ENCODE data around the gene LRBA. TPM values are rescaled to one million over a fixed set of nuclear protein-coding genes. Genes with fewer than 3 reads are reported as not detected.

Gene LRBA
- total RNA-seq, 1 experiment from 2014 or later, result 55.3 TPM

GRCh38 chr4:151022586-151022985 is 7.5 kb upstream of the LRBA start:
- Histone ChIP-seq H3K23me2 (ENCODE audit: insufficient read length, low read depth, low read length, poor library complexity, severe bottlenecking) (no peaks in the 10 kb centered on the region), H3K14ac (ENCODE audit: insufficient read depth, low read length) (no peak overlapping the region), H2BK5ac (ENCODE audit: insufficient read length, low read length) (no peak overlapping the region), H4K8ac (replicated peaks; ENCODE audit: insufficient read length, low read depth, low read length) (no peak overlapping the region), H4K20me1 (ENCODE audit: control insufficient read depth, insufficient read depth, insufficient read length) (no peaks in the 10 kb centered on the region), H2BK15ac (ENCODE audit: low read depth, low read length) (no peak overlapping the region), H3T11ph (ENCODE audit: low read length) (no peak overlapping the region), H2BK20ac (ENCODE audit: low read depth, low read length, poor library complexity, severe bottlenecking) (no peak overlapping the region), H3K79me2 (ENCODE audit: insufficient read depth, low read length) (no peaks in the 10 kb centered on the region), H3K9ac (ENCODE audit: extremely low read depth, insufficient read length, low read length) (no peak overlapping the region), H2AFZ (ENCODE audit: low read length) (no peak overlapping the region), H3K9me3 (ENCODE audit: control insufficient read depth, low read depth, low read length) (no peaks in the 10 kb centered on the region), H3K4ac (ENCODE audit: low read depth, low read length) (no peak overlapping the region), H2AK5ac (ENCODE audit: insufficient read length, low read length) (no peak overlapping the region), H3K23ac (ENCODE audit: insufficient read length, low read depth, low read length) (no peak overlapping the region), H4K5ac (ENCODE audit: insufficient read length, low read depth, low read length) (no peak overlapping the region), H3K4me2 (ENCODE audit: insufficient read depth, insufficient read length, low read length) (no peak overlapping the region), H3K27me3 (ENCODE audit: insufficient read depth, low read length) (no peaks in the 10 kb centered on the region), H2BK120ac (ENCODE audit: low read depth, low read length, poor library complexity, severe bottlenecking) (no peak overlapping the region), H3K79me1 (ENCODE audit: insufficient read depth, low read depth, low read length, poor library complexity, severe bottlenecking) (no peaks in the 10 kb centered on the region), H3K27ac (ENCODE audit: insufficient read length, low read depth, low read length) (no peak overlapping the region), H3K4me1 (ENCODE audit: insufficient read depth, low read length) (no peaks in the 10 kb centered on the region), H3K18ac (ENCODE audit: insufficient read length, low read depth, low read length) (no peak overlapping the region), H4K91ac (ENCODE audit: insufficient read length, low read depth, low read length) (no peak overlapping the region), H3K56ac (ENCODE audit: insufficient read length, low read depth, low read length) (no peak overlapping the region), H2BK12ac (ENCODE audit: insufficient read length, low read depth, low read length) (no peak overlapping the region)
- no peak for DNase-seq
- no peaks in the 10 kb centered on the region for H3K4me1 Mint-ChIP-seq
- no peaks in the 10 kb centered on the region for H3K9me3 Mint-ChIP-seq
- no peaks in the 10 kb centered on the region for H3K36me3 Mint-ChIP-seq (ENCODE audit: insufficient read depth in 1 of 3, low read depth in 3 of 3)
- no peak overlapping the region for H3K27ac Mint-ChIP-seq
- TF ChIP-seq, protein P1, sequence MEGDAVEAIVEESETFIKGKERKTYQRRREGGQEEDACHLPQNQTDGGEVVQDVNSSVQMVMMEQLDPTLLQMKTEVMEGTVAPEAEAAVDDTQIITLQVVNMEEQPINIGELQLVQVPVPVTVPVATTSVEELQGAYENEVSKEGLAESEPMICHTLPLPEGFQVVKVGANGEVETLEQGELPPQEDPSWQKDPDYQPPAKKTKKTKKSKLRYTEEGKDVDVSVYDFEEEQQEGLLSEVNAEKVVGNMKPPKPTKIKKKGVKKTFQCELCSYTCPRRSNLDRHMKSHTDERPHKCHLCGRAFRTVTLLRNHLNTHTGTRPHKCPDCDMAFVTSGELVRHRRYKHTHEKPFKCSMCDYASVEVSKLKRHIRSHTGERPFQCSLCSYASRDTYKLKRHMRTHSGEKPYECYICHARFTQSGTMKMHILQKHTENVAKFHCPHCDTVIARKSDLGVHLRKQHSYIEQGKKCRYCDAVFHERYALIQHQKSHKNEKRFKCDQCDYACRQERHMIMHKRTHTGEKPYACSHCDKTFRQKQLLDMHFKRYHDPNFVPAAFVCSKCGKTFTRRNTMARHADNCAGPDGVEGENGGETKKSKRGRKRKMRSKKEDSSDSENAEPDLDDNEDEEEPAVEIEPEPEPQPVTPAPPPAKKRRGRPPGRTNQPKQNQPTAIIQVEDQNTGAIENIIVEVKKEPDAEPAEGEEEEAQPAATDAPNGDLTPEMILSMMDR (conservative IDR thresholded peaks at IDR 0.05), result no peak
- H3K27me3 Mint-ChIP-seq (ENCODE audit: low read depth), result no peaks in the 10 kb centered on the region
- WGBS (ENCODE audit: extremely low coverage, insufficient read length, low lambda C conversion rate), result no CpG with 5 or more reads among the region's 2 CpGs
- H3K4me3 Mint-ChIP-seq, result no peak overlapping the region
